Astrocyte (in vitro differentiated cells and primary cell): ENCODE results near the gene C1orf35. TPM values are rescaled to one million over a fixed set of nuclear protein-coding genes. Genes with fewer than 3 reads are reported as not detected.

ENCODE experiments used
- DNase-seq: peaks from one replicate; pipeline ENCODE4 v3.0.0-alpha.2; 2010; ENCODE audit warnings: low read depth
- FAIRE-seq: peaks from 2 replicates; lab custom pipeline; 2011; peaks lifted over from hg19 to GRCh38; lab: Jason Lieb, UNC
- H2AFZ ChIP-seq: 2 replicates; pipeline ENCODE4 v1.6.0; 2012; ENCODE audit warnings: low read depth, low read length, inconsistent platforms
- H3K27ac ChIP-seq: 2 replicates; pipeline ENCODE4 v1.5.1; 2011; ENCODE audit warnings: low read depth, low read length, inconsistent platforms
- H3K27me3 ChIP-seq: 2 replicates; pipeline ENCODE4 v1.6.0; 2011; ENCODE audit warnings: low read length, inconsistent platforms; ENCODE audit not compliant: insufficient read depth
- H3K36me3 ChIP-seq: 2 replicates; pipeline ENCODE4 v1.5.1; 2011; ENCODE audit warnings: low read length, inconsistent platforms; ENCODE audit not compliant: insufficient read depth
- H3K4me1 ChIP-seq: 2 replicates; pipeline ENCODE4 v1.5.1; 2011; ENCODE audit warnings: low read length, inconsistent platforms; ENCODE audit not compliant: insufficient read depth
- H3K4me2 ChIP-seq: 2 replicates; pipeline ENCODE4 v1.6.0; 2012; ENCODE audit warnings: low read length, inconsistent platforms
- H3K4me3 ChIP-seq: 2 replicates; pipeline ENCODE4 v1.5.1; 2011; ENCODE audit warnings: low read depth, mild to moderate bottlenecking, low read length, inconsistent platforms; ENCODE audit not compliant: insufficient read depth
- H3K79me2 ChIP-seq: 2 replicates; pipeline ENCODE4 v1.6.0; 2012; ENCODE audit warnings: mild to moderate bottlenecking, low read length, inconsistent platforms; ENCODE audit not compliant: insufficient read depth
- H3K9ac ChIP-seq: 2 replicates; pipeline ENCODE4 v1.6.0; 2012; ENCODE audit warnings: mild to moderate bottlenecking, low read length, inconsistent platforms
- H3K9me3 ChIP-seq: 2 replicates; pipeline ENCODE4 v1.5.1; 2012; ENCODE audit warnings: low read depth, mild to moderate bottlenecking, low read length, inconsistent platforms; ENCODE audit not compliant: insufficient read depth
- H4K20me1 ChIP-seq: 2 replicates; pipeline ENCODE4 v1.6.0; 2012; ENCODE audit warnings: low read length, inconsistent platforms; ENCODE audit not compliant: insufficient read depth
- H3K27ac Mint-ChIP-seq: one replicate; pipeline ENCODE4 v1.8.0; 2021; ENCODE audit warnings: mild to moderate bottlenecking, mixed read lengths; ENCODE audit not compliant: unreplicated experiment
- H3K27me3 Mint-ChIP-seq: one replicate; pipeline ENCODE4 v1.8.0; 2021; ENCODE audit warnings: low read depth, mixed read lengths; ENCODE audit not compliant: unreplicated experiment
- H3K36me3 Mint-ChIP-seq: one replicate; pipeline ENCODE4 v1.8.0; 2021; ENCODE audit warnings: low read depth, mixed read lengths; ENCODE audit not compliant: unreplicated experiment
- H3K4me1 Mint-ChIP-seq: one replicate; pipeline ENCODE4 v1.8.0; 2021; ENCODE audit warnings: low read depth, mixed read lengths; ENCODE audit not compliant: unreplicated experiment
- H3K4me3 Mint-ChIP-seq: one replicate; pipeline ENCODE4 v1.8.0; 2021; ENCODE audit warnings: mild to moderate bottlenecking, moderate library complexity, mixed read lengths; ENCODE audit not compliant: unreplicated experiment
- H3K9me3 Mint-ChIP-seq: one replicate; pipeline ENCODE4 v1.8.0; 2021; ENCODE audit warnings: mild to moderate bottlenecking, mixed read lengths; ENCODE audit not compliant: unreplicated experiment
- CTCF ChIP-seq: IDR thresholded peaks from 2 replicates; pipeline ENCODE4 v1.5.1; 2011; ENCODE audit warnings: low read depth, mild to moderate bottlenecking, inconsistent platforms, low read length, moderate library complexity; ENCODE audit not compliant: insufficient read depth
- EZH2 ChIP-seq: IDR thresholded peaks from 2 replicates; pipeline ENCODE4 v1.6.1; 2012; ENCODE audit warnings: mild to moderate bottlenecking, low read length, inconsistent platforms; ENCODE audit not compliant: insufficient read depth
- total RNA-seq: library from RNA; stranded (reverse); gene quantifications from 2 replicates; pipeline ENCODE4 v1.2.1, GENCODE V29; 2021

C1orf35 gene
- total RNA-seq, 1 donor from 2014 or later, result 21.8 TPM

- FAIRE-seq (no peak), DNase-seq (no peak)
- Mint-ChIP-seq H3K4me3 (no peak overlapping the region), H3K27me3 (no peaks in the 10 kb centered on the region), H3K4me1 (peaks cover 9% of the 10 kb centered on the region), H3K36me3 (peaks cover 3% of the 10 kb centered on the region), H3K27ac (no peak overlapping the region), H3K9me3 (no peaks in the 10 kb centered on the region)
- no peaks in the 10 kb centered on the region for H3K27me3 ChIP-seq
- no peak overlapping the region for H3K4me2 ChIP-seq
- peaks cover 22% of the 10 kb centered on the region for H3K4me1 ChIP-seq
- no peak overlapping the region for H3K4me3 ChIP-seq
- peaks cover 62% of the 10 kb centered on the region for H4K20me1 ChIP-seq
- H3K9me3 ChIP-seq, result no peaks in the 10 kb centered on the region
- no peak overlapping the region for H3K9ac ChIP-seq
- peaks cover 56% of the 10 kb centered on the region for H3K79me2 ChIP-seq
- H3K36me3 ChIP-seq, result peaks cover 6% of the 10 kb centered on the region
- TF ChIP-seq CTCF, result no peak
- TF ChIP-seq EZH2, result no peak
- no peak overlapping the region for H3K27ac ChIP-seq
- no peak overlapping the region for H2AFZ ChIP-seq
Observed at GRCh38 chr1:228148196-228148861, 45.2 kb upstream of the C1orf35 start.

- Histone ChIP-seq H3K4me2 (no peak overlapping the region), H3K36me3 (peaks cover 6% of the 10 kb centered on the region), H3K27me3 (no peaks in the 10 kb centered on the region), H3K79me2 (peaks cover 62% of the 10 kb centered on the region), H3K4me3 (no peak overlapping the region), H3K9ac (no peak overlapping the region), H3K27ac (no peak overlapping the region), H4K20me1 (peaks cover 68% of the 10 kb centered on the region), H2AFZ (no peak overlapping the region), H3K4me1 (peaks cover 23% of the 10 kb centered on the region), H3K9me3 (no peaks in the 10 kb centered on the region)
- Mint-ChIP-seq H3K9me3 (no peaks in the 10 kb centered on the region), H3K4me1 (peaks cover 14% of the 10 kb centered on the region), H3K4me3 (no peak overlapping the region), H3K36me3 (peaks cover 5% of the 10 kb centered on the region), H3K27ac (no peak overlapping the region), H3K27me3 (no peaks in the 10 kb centered on the region)
- TF ChIP-seq CTCF, result no peak
- no peak for TF ChIP-seq EZH2
- no peak for DNase-seq
- FAIRE-seq, result no peak
Observed at GRCh38 chr1:228147768-228148167, 44.6 kb upstream of the C1orf35 start.

GRCh38 chr1:228147151-228147693 is 44.1 kb upstream of the C1orf35 start:
- Mint-ChIP-seq H3K27me3 (no peaks in the 10 kb centered on the region), H3K9me3 (no peaks in the 10 kb centered on the region), H3K4me3 (no peak overlapping the region), H3K27ac (no peak overlapping the region), H3K36me3 (peaks cover 3% of the 10 kb centered on the region), H3K4me1 (peaks cover 18% of the 10 kb centered on the region)
- Histone ChIP-seq H3K27ac (no peak overlapping the region), H3K36me3 (peaks cover 6% of the 10 kb centered on the region), H4K20me1 (peaks cover 73% of the 10 kb centered on the region), H3K9me3 (no peaks in the 10 kb centered on the region), H3K4me2 (no peak overlapping the region), H3K9ac (no peak overlapping the region), H2AFZ (no peak overlapping the region), H3K4me1 (peaks cover 28% of the 10 kb centered on the region), H3K4me3 (no peak overlapping the region), H3K79me2 (peaks cover 67% of the 10 kb centered on the region), H3K27me3 (no peaks in the 10 kb centered on the region)
- FAIRE-seq, result no peak
- no peak for DNase-seq
- TF ChIP-seq CTCF, result no peak
- TF ChIP-seq EZH2, result no peak
